Measurements from ENCODE around the gene PCED1A. TPM values are rescaled to one million over a fixed set of nuclear protein-coding genes. Genes with fewer than 3 reads are reported as not detected.

PCED1A gene
- total and polyA plus RNA-seq, 2 of the 8 experiments (the other 6 are each of a cell fraction or from before 2014, with no cell fraction given), result 13.4 to 18.9 TPM

DNA sequence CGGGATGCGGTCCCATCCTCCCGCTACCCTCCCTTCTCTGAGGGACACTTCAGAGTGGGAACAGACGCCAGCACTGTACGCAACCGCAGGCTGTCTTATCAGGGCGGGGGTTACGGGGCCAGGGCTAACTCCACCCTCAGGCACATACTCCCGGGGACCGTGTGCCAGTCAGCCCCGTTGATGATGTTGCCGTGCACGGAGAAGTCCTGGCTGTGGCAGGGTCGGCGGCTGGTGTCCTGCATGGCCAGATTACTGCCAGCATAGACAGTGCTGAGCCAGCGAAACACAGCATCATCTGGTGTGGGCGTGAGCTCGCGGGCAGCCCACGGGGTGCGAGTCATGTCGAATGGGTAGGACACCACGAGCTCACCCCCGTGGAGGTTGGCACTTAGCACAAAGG lies 45.0 kb downstream of the PCED1A start:
- Histone ChIP-seq H4K20me1 (replicated peaks in 1 of 2; ENCODE audit: control insufficient read depth in 1 of 2, insufficient read depth in 2 of 2, low read length in 2 of 2) (peaks cover 0 to 12% of the 10 kb centered on the region in 2 experiments), H3K79me1 (ENCODE audit: low read depth, low read length) (no peaks in the 10 kb centered on the region; the same call in 1 of the 2 replicates), H3K36me3 (ENCODE audit: control insufficient read depth in 2 of 4, insufficient read depth in 4 of 4, low read length in 3 of 4) (peaks cover 11 to 35% (median 20%) of the 10 kb centered on the region in 4 experiments; a peak in 6 of 8 replicates), H3K4me1 (replicated peaks in 1 of 4; ENCODE audit: control insufficient read depth in 3 of 4, insufficient read depth in 4 of 4, low read length in 3 of 4) (peaks cover 0 to 13% (median 6%) of the 10 kb centered on the region in 4 experiments; a peak in 6 of 7 replicates), H3K18ac (ENCODE audit: extremely low read depth, low read length) (no peak overlapping the region), H2BK120ac (replicated peaks; ENCODE audit: low read depth, low read length) (no peak overlapping the region), H4K91ac (replicated peaks; ENCODE audit: insufficient read length, low read length) (no peak overlapping the region), H2BK15ac (ENCODE audit: low read length) (no peak overlapping the region), H2AK5ac (ENCODE audit: low read depth, low read length) (no peak overlapping the region), H3K9me3 (ENCODE audit: insufficient read depth in 2 of 2, low read depth in 1 of 2, low read length in 1 of 2) (no peaks in the 10 kb centered on the region), H2BK5ac (ENCODE audit: low read depth, low read length) (no peak overlapping the region), H3K27me3 (replicated peaks in 1 of 4; ENCODE audit: control insufficient read depth in 3 of 4, extremely low read depth in 1 of 4, insufficient read depth in 3 of 4, low read length in 3 of 4) (peaks cover 0 to 2% (median 0%) of the 10 kb centered on the region in 4 experiments; a peak in 2 of 7 replicates), H2AFZ (ENCODE audit: low read length) (no peak overlapping the region), H3K4me2 (ENCODE audit: insufficient read depth in 1 of 2, low read depth in 2 of 2, low read length in 2 of 2) (no peak overlapping the region), H3K27ac (ENCODE audit: low read depth, low read length) (no peak overlapping the region), H2BK12ac (ENCODE audit: low read depth, low read length) (no peak overlapping the region), H3K4me3 (ENCODE audit: extremely low read depth in 1 of 4, insufficient read depth in 2 of 4, low read depth in 3 of 4, low read length in 4 of 4) (no peak overlapping the region), H4K8ac (ENCODE audit: extremely low read depth, insufficient read depth, low read length) (no peak overlapping the region), H3K14ac (ENCODE audit: insufficient read length) (no peak overlapping the region), H2BK20ac (ENCODE audit: low read length) (no peak overlapping the region), H3K9ac (replicated peaks in 1 of 4; ENCODE audit: extremely low read depth in 1 of 4, low read depth in 3 of 4, low read length in 3 of 4) (no peak overlapping the region), H3K23me2 (ENCODE audit: low read depth, low read length) (peaks cover 7% of the 10 kb centered on the region; the same call in 1 of the 2 replicates), H3K4ac (replicated peaks; ENCODE audit: insufficient read length, low read depth, low read length) (no peak overlapping the region), H3K23ac (ENCODE audit: insufficient read length) (no peak overlapping the region), H4K5ac (ENCODE audit: insufficient read length, low read depth, low read length) (no peak overlapping the region), H3K79me2 (ENCODE audit: control insufficient read depth in 1 of 2, insufficient read depth in 2 of 2, low read length in 2 of 2) (no peaks in the 10 kb centered on the region), H3K56ac (replicated peaks; ENCODE audit: insufficient read length, low read depth, low read length) (no peak overlapping the region)
- no peak for TF ChIP-seq SP1 (IDR thresholded peaks at IDR 0.05; ENCODE audit: low read depth, low read length)
- 0 out of 2 replicates have a peak, but pooled peaks have one; percentile 9 for TF ChIP-seq POLR2AphosphoS5 (IDR thresholded peaks at IDR 0.05; ENCODE audit: low read depth, low read length)
- no peak for TF ChIP-seq SP4 (IDR thresholded peaks at IDR 0.05; ENCODE audit: low read length)
- TF ChIP-seq CBX5 (IDR thresholded peaks at IDR 0.05; ENCODE audit: low read depth, low read length), result no peak
- no peak for TF ChIP-seq RFX5 (IDR thresholded peaks at IDR 0.05; ENCODE audit: borderline replicate concordance, low read depth, low read length)
- TF ChIP-seq, protein P1, sequence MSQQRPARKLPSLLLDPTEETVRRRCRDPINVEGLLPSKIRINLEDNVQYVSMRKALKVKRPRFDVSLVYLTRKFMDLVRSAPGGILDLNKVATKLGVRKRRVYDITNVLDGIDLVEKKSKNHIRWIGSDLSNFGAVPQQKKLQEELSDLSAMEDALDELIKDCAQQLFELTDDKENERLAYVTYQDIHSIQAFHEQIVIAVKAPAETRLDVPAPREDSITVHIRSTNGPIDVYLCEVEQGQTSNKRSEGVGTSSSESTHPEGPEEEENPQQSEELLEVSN (IDR thresholded peaks at IDR 0.05), result no peak
- TF ChIP-seq HDAC2 (IDR thresholded peaks at IDR 0.05; ENCODE audit: borderline replicate concordance in 1 of 2, low read depth in 2 of 2, low read length in 2 of 2), result no peak
- TF ChIP-seq SAP30 (IDR thresholded peaks at IDR 0.05; ENCODE audit: insufficient read depth, insufficient replicate concordance, low read length), result no peak
- POLR2A ChIA-PET (ENCODE audit: partially characterized antibody), result interaction anchor here (1.6 kb wide), 1 partner anchor 9 kb away, joined by 4 read pairs; no protein-coding TSS in a partner anchor
- FAIRE-seq, result no peak
- CTCF ChIA-PET (ENCODE audit: partially characterized antibody), result interaction anchor here (1.2 to 2.1 kb wide), 3 partner anchors 24 to 41 kb away, joined by 4 read pairs; no protein-coding TSS in a partner anchor
- WGBS, 2 experiments (ENCODE audit: extremely low coverage in 1 of 2, insufficient coverage in 1 of 2, insufficient read length in 1 of 2, insufficient replicate concordance in 2 of 2, low coverage in 1 of 2, low lambda C conversion rate in 2 of 2, missing lambda C conversion rate in 1 of 2), result 95% methylated on average over 24 of the region's 24 CpGs; no CpG with 5 or more reads in 1 of the 2 experiments
- DNase-seq (ENCODE audit: low read depth in 1 of 2, low spot score in 2 of 2), result no peak

Data from H1 (cell line).